H1 (cell line): Measurements from ENCODE around the gene BIVM.
A peak's percentile ranks its signal among the peaks of the same experiment; 100 is the strongest.

ENCODE experiments used
- CBX8 ChIP-seq: fragments of 300-800, 300-1000 bp; sonication (generic); IDR thresholded peaks from 2 replicates; pipeline ENCODE4 v1.7.1; 2016; ENCODE audit warnings: low read depth, low read length, borderline replicate concordance
- EZH2 ChIP-seq: fragments of 200-600 bp; sonication (generic); IDR thresholded peaks from 2 replicates; pipeline ENCODE4 v1.7.1; 2012; ENCODE audit warnings: low read depth, mild to moderate bottlenecking, moderate library complexity, low read length, inconsistent platforms; ENCODE audit not compliant: severe bottlenecking
- GABPA ChIP-seq: IDR thresholded peaks from 2 replicates; pipeline ENCODE4 v1.6.1; 2011; ENCODE audit warnings: mild to moderate bottlenecking, low read length, moderate library complexity, borderline replicate concordance; ENCODE audit not compliant: insufficient read depth
- HDAC2 ChIP-seq, 2 experiments: fragments of 300-600 bp in 1 of 2; sonication (generic) in 1 of 2; IDR thresholded peaks; 2 replicates each; pipeline ENCODE4 v1.6.1; 2011 to 2012; ENCODE audit warnings: low read depth in 2 of 2, low read length in 2 of 2, mild to moderate bottlenecking in 2 of 2, moderate library complexity in 2 of 2, borderline replicate concordance in 1 of 2, inconsistent platforms in 1 of 2
- JUN ChIP-seq: IDR thresholded peaks from 2 replicates; pipeline ENCODE4 v1.6.1; 2011; ENCODE audit warnings: low read depth, mild to moderate bottlenecking, improper control_type of control experiment, low read length
- KDM1A ChIP-seq: fragments of 200-600, 300-600 bp; sonication (generic); IDR thresholded peaks from 2 replicates; pipeline ENCODE4 v1.7.1; 2016; ENCODE audit warnings: mild to moderate bottlenecking, low read length, borderline replicate concordance
- POLR2A ChIP-seq, 2 experiments: IDR thresholded peaks; 1 replicate in 1 of 2; 2 replicates in 1 of 2; pipeline ENCODE4 v1.6.1; 2011; ENCODE audit warnings: low read depth in 2 of 2, low read length in 2 of 2, mild to moderate bottlenecking in 2 of 2; ENCODE audit errors: control extremely low read depth in 1 of 2
- POLR2AphosphoS5 ChIP-seq: IDR thresholded peaks from 2 replicates; pipeline ENCODE4 v1.6.1; 2011; ENCODE audit warnings: low read depth, low read length
- RFX5 ChIP-seq: IDR thresholded peaks from 2 replicates; pipeline ENCODE4 v1.6.1; 2011; ENCODE audit warnings: low read depth, low read length, improper control_type of control experiment, borderline replicate concordance
- SIN3A ChIP-seq, 2 experiments: IDR thresholded peaks in 1 of 2; conservative IDR thresholded peaks in 1 of 2; 2 replicates each; pipeline ENCODE4 v1.6.1; 2011 to 2012; ENCODE audit warnings: low read length in 2 of 2, improper control_type of control experiment in 1 of 2, low read depth in 1 of 2, mild to moderate bottlenecking in 1 of 2
- SP2 ChIP-seq: IDR thresholded peaks from 2 replicates; pipeline ENCODE4 v1.6.1; 2012; ENCODE audit warnings: mild to moderate bottlenecking, low read length, inconsistent platforms
- TAF1 ChIP-seq: IDR thresholded peaks from 2 replicates; pipeline ENCODE4 v1.6.1; 2011; ENCODE audit warnings: mild to moderate bottlenecking, low read depth, low read length
- TF ChIP-seq, protein P1 (sequence below), 3 experiments: IDR thresholded peaks; 1 replicate in 2 of 3; 2 replicates in 1 of 3; pipeline versions ENCODE4 v1.5.1 to v1.6.1; 2011; ENCODE audit warnings: low read length in 3 of 3, mild to moderate bottlenecking in 3 of 3, inconsistent platforms in 2 of 3, low read depth in 1 of 3, moderate library complexity in 1 of 3; ENCODE audit not compliant: insufficient read depth in 1 of 3; ENCODE audit errors: control extremely low read depth in 1 of 3
- TF ChIP-seq, protein P2 (sequence below): IDR thresholded peaks from 2 replicates; pipeline ENCODE4 v1.6.1; 2012; ENCODE audit warnings: inconsistent platforms

DNA sequence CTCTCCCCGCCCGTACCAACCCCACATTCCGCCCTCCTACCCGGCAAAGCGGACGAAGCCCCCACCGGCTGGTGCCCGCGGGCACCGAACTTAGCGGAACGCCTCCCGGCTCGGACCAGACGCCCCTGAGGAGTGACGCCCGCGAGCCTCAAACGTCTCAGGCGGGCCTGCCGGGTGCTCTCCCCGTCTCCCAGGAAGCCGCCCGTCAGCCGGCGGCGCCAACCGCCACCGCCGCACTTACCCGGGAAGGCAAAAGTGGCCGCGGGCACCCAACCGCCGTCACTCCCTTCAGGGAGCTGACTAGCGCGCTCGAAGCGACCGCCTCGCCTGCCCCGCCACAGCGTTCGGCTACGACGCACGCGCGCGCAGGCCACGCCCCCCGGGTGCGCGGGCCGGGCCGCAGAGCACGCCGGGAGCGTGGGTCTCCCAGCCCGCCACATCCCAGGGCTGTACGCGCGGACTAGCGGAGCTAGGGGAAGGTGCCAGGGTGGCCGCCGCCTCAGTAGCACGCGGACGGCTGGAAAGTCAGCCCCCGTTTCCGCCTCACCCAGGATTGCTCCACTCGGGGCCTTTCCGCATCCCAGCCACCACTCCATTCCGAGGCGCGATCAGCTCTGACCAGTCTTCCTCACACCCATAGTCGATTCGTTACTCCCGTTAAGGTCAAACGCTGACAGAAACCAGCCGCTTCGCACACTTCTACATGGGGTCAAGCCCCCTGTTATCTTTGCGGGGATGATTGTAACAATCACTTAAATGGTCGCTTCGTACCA, 25.3 kb upstream of the BIVM start, which contains the start of gene TEX30:
- TF ChIP-seq, protein P1, sequence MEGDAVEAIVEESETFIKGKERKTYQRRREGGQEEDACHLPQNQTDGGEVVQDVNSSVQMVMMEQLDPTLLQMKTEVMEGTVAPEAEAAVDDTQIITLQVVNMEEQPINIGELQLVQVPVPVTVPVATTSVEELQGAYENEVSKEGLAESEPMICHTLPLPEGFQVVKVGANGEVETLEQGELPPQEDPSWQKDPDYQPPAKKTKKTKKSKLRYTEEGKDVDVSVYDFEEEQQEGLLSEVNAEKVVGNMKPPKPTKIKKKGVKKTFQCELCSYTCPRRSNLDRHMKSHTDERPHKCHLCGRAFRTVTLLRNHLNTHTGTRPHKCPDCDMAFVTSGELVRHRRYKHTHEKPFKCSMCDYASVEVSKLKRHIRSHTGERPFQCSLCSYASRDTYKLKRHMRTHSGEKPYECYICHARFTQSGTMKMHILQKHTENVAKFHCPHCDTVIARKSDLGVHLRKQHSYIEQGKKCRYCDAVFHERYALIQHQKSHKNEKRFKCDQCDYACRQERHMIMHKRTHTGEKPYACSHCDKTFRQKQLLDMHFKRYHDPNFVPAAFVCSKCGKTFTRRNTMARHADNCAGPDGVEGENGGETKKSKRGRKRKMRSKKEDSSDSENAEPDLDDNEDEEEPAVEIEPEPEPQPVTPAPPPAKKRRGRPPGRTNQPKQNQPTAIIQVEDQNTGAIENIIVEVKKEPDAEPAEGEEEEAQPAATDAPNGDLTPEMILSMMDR (IDR thresholded peaks at IDR 0.05; ENCODE audit: control extremely low read depth in 1 of 3, insufficient read depth in 1 of 3, low read depth in 1 of 3, low read length in 3 of 3): no peak
- no peak for TF ChIP-seq GABPA
- TF ChIP-seq, protein P2, sequence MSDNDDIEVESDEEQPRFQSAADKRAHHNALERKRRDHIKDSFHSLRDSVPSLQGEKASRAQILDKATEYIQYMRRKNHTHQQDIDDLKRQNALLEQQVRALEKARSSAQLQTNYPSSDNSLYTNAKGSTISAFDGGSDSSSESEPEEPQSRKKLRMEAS: peak; percentile 98
- TF ChIP-seq SIN3A (conservative IDR thresholded peaks at IDR 0.05 in 1 of 2, IDR thresholded peaks at IDR 0.05 in 1 of 2; ENCODE audit: low read depth in 1 of 2, low read length in 2 of 2): no peak
- TF ChIP-seq EZH2: no peak
- no peak for TF ChIP-seq KDM1A
- no peak for TF ChIP-seq SP2
- TF ChIP-seq HDAC2 (IDR thresholded peaks at IDR 0.05; ENCODE audit: borderline replicate concordance in 1 of 2, low read depth in 2 of 2, low read length in 2 of 2): peak in 1 of 2 experiments; percentile 76; a peak in 2 of 4 replicates
- TF ChIP-seq JUN: no peak
- TF ChIP-seq POLR2A (IDR thresholded peaks at IDR 0.05; ENCODE audit: control extremely low read depth in 1 of 2, low read depth in 2 of 2, low read length in 2 of 2): peak; percentile 84 to 90
- TF ChIP-seq TAF1: peak; percentile 88
- no peak for TF ChIP-seq CBX8
- TF ChIP-seq POLR2AphosphoS5: peak; percentile 76
- no peak for TF ChIP-seq RFX5
